Measurements from ENCODE around the gene NUF2. TPM values are rescaled to one million over a fixed set of nuclear protein-coding genes. Genes with fewer than 3 reads are reported as not detected.

Gene NUF2
- total and polyA plus RNA-seq, 2 of the 8 experiments (the other 6 are each of a cell fraction or from before 2014, with no cell fraction given), result 12.1 to 28.3 TPM

DNA sequence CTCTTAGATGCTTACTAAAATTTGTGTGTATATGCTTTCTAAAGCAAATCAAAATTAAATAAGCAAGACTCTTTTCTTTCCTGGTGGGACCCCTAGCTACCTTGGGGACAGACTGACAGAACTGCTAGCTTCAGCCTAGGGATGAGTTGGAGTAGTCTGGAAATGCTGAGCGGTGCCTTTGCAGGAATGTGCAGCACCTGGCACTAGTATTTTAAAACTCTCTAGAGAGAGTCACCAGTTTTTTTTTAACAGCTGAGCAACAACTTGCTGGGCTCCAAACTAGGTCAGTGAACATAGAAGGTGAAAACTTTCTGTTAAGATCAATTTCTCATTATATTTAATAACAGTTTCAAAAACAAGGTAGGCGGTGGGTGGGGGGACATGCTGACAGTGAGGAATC lies 56.8 kb downstream of the NUF2 start (continued):
- no peak for TF ChIP-seq BACH1 (IDR thresholded peaks at IDR 0.05; ENCODE audit: low read length)

Measured in H1 (cell line).